Measurements from ENCODE around the gene PLBD2.
A peak's percentile ranks its signal among the peaks of the same experiment; 100 is the strongest.

Gene PLBD2, protein sequence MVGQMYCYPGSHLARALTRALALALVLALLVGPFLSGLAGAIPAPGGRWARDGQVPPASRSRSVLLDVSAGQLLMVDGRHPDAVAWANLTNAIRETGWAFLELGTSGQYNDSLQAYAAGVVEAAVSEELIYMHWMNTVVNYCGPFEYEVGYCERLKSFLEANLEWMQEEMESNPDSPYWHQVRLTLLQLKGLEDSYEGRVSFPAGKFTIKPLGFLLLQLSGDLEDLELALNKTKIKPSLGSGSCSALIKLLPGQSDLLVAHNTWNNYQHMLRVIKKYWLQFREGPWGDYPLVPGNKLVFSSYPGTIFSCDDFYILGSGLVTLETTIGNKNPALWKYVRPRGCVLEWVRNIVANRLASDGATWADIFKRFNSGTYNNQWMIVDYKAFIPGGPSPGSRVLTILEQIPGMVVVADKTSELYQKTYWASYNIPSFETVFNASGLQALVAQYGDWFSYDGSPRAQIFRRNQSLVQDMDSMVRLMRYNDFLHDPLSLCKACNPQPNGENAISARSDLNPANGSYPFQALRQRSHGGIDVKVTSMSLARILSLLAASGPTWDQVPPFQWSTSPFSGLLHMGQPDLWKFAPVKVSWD

DNA sequence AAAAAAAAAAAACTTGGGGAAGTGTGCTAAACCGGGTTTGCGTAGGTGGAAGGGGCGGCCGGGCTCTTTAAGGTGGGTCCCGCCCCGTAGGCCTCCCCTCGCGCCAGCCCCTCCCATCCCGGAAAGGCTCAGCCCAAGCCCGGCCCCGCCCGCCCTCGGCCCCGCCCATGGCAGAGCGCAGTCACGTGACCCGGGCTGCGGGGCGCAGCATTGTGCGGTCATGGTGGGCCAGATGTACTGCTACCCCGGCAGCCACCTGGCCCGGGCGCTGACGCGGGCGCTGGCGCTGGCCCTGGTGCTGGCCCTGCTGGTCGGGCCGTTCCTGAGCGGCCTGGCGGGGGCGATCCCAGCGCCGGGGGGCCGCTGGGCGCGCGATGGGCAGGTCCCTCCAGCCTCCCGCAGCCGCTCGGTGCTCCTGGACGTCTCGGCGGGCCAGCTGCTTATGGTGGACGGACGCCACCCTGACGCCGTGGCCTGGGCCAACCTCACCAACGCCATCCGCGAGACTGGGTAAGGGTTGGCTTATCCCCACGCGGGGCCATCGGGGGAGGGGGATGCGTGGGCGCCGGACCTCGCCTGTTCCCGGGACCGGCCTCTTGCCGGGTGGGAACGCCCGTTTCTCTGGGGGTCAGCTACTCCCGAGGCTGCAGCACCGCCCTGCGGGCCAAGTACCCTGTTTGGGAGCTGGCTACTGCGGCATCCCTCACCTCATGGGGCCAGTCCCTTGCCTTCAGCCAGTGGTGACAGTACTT lies at the start of gene PLBD2:
Gene PLBD2 (plus strand): TSS at position 207 of the 752 bp plus-strand sequence. CDS start 14 bp downstream, at position 221.
- TF ChIP-seq CTCF (conservative IDR thresholded peaks at IDR 0.05): no peak
- H3K27ac ChIP-seq: peak within 1 kb of the TSS; percentile 86

GRCh38 chr12:113310489-113310888 lies 47.9 kb upstream of the PLBD2 start:
- no peak overlapping the region for H3K27ac ChIP-seq

DNA sequence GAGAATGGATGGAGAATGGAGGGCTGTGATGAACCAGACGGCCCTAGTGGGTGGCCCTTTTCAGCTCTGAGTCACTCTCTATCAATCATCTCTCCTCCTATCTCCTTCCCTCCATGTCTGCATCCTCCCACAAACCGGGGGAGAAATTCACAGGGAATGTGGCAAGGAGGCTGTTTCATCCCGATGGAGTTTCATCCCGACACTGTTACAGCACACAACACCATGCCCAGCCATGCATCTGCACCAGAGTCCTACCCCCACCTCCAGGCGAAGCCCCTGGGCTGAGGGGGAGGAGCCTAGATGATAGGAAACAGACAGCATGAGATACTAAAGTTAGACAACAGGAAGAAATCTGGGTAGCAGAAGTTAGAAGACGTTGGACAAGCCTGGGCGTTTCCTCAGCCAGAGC lies 44.3 kb upstream of the PLBD2 start:
- no peak for TF ChIP-seq CTCF (conservative IDR thresholded peaks at IDR 0.05)
- H3K27ac ChIP-seq: no peak overlapping the region

More at GRCh38 chr12:113310489-113310888, 47.9 kb upstream of the PLBD2 start:
- TF ChIP-seq CTCF (conservative IDR thresholded peaks at IDR 0.05): peak; percentile 46

DNA sequence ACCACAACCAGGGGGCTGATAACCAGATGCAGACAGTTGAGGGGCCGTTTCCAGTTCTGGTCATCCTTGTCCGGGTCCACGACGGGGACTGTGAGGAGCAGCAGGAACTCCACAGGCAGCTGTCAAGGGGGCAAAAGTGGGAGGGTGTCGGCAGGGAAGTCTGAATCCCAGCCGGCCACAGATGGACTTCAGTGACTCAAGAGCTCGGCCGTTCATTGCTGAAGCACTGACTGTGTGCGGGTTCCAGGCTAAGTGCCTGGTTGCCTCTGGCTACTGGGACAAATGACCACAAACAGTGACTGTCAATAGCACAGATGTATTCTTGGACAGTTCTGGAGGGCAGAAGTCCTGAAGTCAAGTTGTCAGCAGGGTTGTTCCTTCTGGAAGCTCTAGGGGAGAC lies 43.0 kb upstream of the PLBD2 start:
- TF ChIP-seq CTCF (conservative IDR thresholded peaks at IDR 0.05): no peak
- no peak overlapping the region for H3K27ac ChIP-seq

- no peak overlapping the region for H3K27ac ChIP-seq
- 0 out of 2 replicates have a peak, but pooled peaks have one; percentile 16 for TF ChIP-seq CTCF (conservative IDR thresholded peaks at IDR 0.05)
These were observed 42.2 kb upstream of the PLBD2 start for GRCh38 chr12:113316155-113316554.

GRCh38 chr12:113317122-113317521 lies 41.3 kb upstream of the PLBD2 start:
- no peak for TF ChIP-seq CTCF (conservative IDR thresholded peaks at IDR 0.05)
- H3K27ac ChIP-seq: no peak overlapping the region

DNA sequence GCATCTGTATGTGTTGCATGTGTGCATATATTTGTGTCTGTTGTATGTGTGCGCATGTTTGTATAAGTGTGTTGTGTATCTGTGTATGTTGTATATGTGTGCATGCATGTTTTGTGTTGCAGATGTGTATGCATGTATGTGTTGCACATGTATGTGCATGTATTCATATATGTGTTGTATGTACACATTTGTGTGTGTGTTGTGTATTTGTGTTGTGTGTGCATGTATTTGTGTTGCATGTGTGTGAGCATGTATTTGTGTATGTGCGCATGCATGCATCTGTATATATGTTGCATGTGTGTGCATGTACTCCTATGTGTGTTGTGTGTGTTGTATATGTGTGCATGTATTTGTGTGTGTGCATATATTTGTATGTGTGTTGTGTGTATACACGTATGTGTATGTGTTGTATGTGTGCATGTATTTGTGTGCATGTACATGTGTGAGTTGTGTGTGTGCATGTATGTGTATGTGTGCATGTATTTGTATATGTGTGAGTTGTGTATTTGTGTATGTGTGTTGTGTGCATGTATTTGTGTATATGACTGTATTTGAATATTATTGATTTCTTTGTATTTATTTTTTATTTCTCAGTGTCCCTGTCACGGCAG lies 40.2 kb upstream of the PLBD2 start:
- TF ChIP-seq CTCF (conservative IDR thresholded peaks at IDR 0.05): no peak
- H3K27ac ChIP-seq: no peak overlapping the region
